Gastroesophageal sphincter (tissue), 4 donors: ENCODE results near the gene PRKACG. TPM values are rescaled to one million over a fixed set of nuclear protein-coding genes. Genes with fewer than 3 reads are reported as not detected.

Experiments used
- ATAC-seq: fragments of 150-250 bp; one replicate; pipeline ENCODE4 v1.9.1; 2016; ENCODE audit warnings: mild to moderate bottlenecking, moderate library complexity
- H3K27ac ChIP-seq, 4 donors: fragments of 200-600 bp; sonication (generic) in 3 of 4; 1 replicate in 3 of 4; 2 replicates in 1 of 4; pipeline ENCODE4 v1.5.1; 2016 to 2019
- H3K27me3 ChIP-seq: fragments of 200-600 bp; sonication (generic); one replicate; pipeline ENCODE4 v1.5.1; 2019
- H3K36me3 ChIP-seq, 2 donors: fragments of 200-600 bp; sonication (generic); one replicate each; pipeline ENCODE4 v1.5.1; 2019; ENCODE audit warnings: control low read depth in 1 of 2
- H3K4me1 ChIP-seq, 3 donors: fragments of 200-600 bp; sonication (generic); 1 replicate in 2 of 3; 2 replicates in 1 of 3; pipeline ENCODE4 v1.5.1; 2016 to 2019; ENCODE audit warnings: control low read depth in 2 of 3
- H3K4me3 ChIP-seq, 2 donors: fragments of 200-600 bp; sonication (generic); one replicate each; pipeline ENCODE4 v1.5.1; 2019; ENCODE audit warnings: mild to moderate bottlenecking in 1 of 2, moderate library complexity in 1 of 2
- H3K9me3 ChIP-seq, 3 donors: fragments of 200-600 bp; sonication (generic); one replicate each; pipeline ENCODE4 v1.5.1; 2017 to 2019; ENCODE audit warnings: control low read depth in 2 of 3
- EP300 ChIP-seq: sonication (generic); formaldehyde crosslinking; IDR thresholded peaks from one replicate; pipeline ENCODE4 v1.6.1; 2017; ENCODE audit warnings: antibody characterized with exemption, mild to moderate bottlenecking
- POLR2A ChIP-seq, 2 donors: fragments of 450-650 bp; IDR thresholded peaks; one replicate each; pipeline ENCODE4 v1.6.1; 2017; ENCODE audit warnings: antibody characterized with exemption in 2 of 2, mild to moderate bottlenecking in 2 of 2, moderate library complexity in 1 of 2
- POLR2AphosphoS5 ChIP-seq: sonication (generic); formaldehyde crosslinking; IDR thresholded peaks from one replicate; pipeline ENCODE4 v1.6.1; 2017; ENCODE audit warnings: antibody characterized with exemption
- WGBS, 2 donors: methylation state at CpG; one replicate each; pipeline ENCODE4 v1.1.5; 2018; ENCODE audit warnings: low coverage in 1 of 2; 5-methylcytosine and 5-hydroxymethylcytosine counted together
- total RNA-seq, 4 donors: library from RNA; depleted of rRNA; stranded (reverse); fragments of >200 nt; gene quantifications; one replicate each; pipeline ENCODE4 v1.1.0, GENCODE V29; 2016
- TF ChIP-seq, protein P1 (sequence below), 4 experiments: fragments of 200-600 bp in 2 of 4; fragments of 450-650 bp in 2 of 4; sonication (generic) in 1 of 4; IDR thresholded peaks; one replicate each; pipeline ENCODE4 v1.5.1; 2017 to 2019; ENCODE audit warnings: antibody characterized with exemption in 4 of 4, mild to moderate bottlenecking in 2 of 4, moderate library complexity in 2 of 4

PRKACG gene
- total RNA-seq, 4 donors from 2014 or later: not detected

DNA sequence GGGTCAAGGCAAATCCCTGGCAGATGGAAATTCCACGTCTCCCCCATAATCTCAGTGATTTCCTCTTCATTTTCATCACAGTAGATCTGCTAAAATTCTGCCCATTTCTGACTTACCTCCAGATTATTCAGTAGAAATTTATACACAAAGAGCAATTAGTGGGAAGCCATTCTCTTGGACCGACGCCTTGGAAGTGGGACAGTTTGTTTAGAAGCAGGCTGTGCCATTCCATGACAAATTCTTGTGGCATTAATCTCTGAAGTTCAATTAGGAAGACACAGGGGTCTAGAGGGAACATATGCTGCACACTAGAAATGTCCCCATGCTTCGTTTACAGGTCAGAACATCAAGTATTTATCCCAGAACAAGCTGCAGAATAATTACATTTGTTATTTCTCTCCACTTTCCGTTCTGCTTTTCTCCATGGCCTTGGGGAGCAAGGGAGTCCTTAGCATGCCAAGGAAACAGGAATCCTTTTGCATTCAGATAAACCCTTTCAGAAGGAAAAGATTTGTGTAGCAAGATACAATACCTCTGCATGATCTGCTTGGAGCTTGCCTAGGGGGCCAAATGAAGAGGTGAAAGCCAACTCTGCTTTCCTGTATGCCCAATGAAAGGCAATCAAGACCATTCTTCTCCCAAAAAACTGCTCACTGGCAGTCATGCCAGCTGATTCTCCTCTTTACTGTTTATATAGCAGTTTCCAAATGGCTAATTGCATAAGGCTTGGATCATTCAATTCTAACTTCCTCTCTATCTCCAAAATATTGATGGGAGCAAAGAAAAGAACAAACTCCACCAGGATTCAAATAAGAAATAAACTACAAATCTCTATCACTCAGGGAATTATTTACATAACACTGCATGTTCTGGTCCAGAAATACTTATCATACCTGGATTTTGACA lies 2.5 kb upstream of the PRKACG start:
- Histone ChIP-seq H3K4me3 (no peak overlapping the region), H3K27ac (no peak overlapping the region), H3K27me3 (no peaks in the 10 kb centered on the region), H3K4me1 (peaks cover 0 to 14% (median 3%) of the 10 kb centered on the region in 3 donors), H3K9me3 (no peaks in the 10 kb centered on the region), H3K36me3 (no peaks in the 10 kb centered on the region)
- ATAC-seq: no peak
- TF ChIP-seq, protein P1, sequence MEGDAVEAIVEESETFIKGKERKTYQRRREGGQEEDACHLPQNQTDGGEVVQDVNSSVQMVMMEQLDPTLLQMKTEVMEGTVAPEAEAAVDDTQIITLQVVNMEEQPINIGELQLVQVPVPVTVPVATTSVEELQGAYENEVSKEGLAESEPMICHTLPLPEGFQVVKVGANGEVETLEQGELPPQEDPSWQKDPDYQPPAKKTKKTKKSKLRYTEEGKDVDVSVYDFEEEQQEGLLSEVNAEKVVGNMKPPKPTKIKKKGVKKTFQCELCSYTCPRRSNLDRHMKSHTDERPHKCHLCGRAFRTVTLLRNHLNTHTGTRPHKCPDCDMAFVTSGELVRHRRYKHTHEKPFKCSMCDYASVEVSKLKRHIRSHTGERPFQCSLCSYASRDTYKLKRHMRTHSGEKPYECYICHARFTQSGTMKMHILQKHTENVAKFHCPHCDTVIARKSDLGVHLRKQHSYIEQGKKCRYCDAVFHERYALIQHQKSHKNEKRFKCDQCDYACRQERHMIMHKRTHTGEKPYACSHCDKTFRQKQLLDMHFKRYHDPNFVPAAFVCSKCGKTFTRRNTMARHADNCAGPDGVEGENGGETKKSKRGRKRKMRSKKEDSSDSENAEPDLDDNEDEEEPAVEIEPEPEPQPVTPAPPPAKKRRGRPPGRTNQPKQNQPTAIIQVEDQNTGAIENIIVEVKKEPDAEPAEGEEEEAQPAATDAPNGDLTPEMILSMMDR (IDR thresholded peaks at IDR 0.05): no peak
- TF ChIP-seq POLR2A (IDR thresholded peaks at IDR 0.05): no peak
- no peak for TF ChIP-seq EP300
- TF ChIP-seq POLR2AphosphoS5: no peak
- WGBS, 2 donors: 44 to 51% methylated on average over 3 to 5 of the region's 5 CpGs

DNA sequence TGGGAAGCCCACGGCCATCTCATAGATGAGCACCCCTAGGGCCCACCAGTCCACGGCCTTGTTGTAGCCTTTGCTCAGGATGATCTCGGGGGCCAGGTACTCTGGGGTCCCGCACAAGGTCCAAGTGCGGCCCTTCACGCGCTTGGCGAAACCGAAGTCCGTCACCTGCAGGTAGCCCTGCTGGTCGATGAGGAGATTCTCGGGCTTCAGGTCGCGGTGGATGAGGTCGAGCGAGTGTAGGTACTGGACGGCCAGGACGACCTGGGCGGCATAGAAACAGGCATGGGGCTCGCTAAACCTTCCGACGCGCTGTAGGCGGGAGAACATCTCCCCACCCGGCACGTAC lies 558 bp downstream of the PRKACG start:
- Histone ChIP-seq H3K9me3 (no peaks in the 10 kb centered on the region), H3K36me3 (no peaks in the 10 kb centered on the region), H3K4me1 (peaks cover 0 to 14% (median 3%) of the 10 kb centered on the region in 3 donors), H3K27me3 (no peaks in the 10 kb centered on the region), H3K27ac (no peak overlapping the region), H3K4me3 (no peak overlapping the region)
- TF ChIP-seq, protein P1 (IDR thresholded peaks at IDR 0.05): no peak
- TF ChIP-seq EP300 (no peak), POLR2AphosphoS5 (no peak), POLR2A (IDR thresholded peaks at IDR 0.05) (no peak)
- no peak for ATAC-seq
- WGBS, 2 donors: 94 to 100% methylated on average over 7 of the region's 26 CpGs

DNA sequence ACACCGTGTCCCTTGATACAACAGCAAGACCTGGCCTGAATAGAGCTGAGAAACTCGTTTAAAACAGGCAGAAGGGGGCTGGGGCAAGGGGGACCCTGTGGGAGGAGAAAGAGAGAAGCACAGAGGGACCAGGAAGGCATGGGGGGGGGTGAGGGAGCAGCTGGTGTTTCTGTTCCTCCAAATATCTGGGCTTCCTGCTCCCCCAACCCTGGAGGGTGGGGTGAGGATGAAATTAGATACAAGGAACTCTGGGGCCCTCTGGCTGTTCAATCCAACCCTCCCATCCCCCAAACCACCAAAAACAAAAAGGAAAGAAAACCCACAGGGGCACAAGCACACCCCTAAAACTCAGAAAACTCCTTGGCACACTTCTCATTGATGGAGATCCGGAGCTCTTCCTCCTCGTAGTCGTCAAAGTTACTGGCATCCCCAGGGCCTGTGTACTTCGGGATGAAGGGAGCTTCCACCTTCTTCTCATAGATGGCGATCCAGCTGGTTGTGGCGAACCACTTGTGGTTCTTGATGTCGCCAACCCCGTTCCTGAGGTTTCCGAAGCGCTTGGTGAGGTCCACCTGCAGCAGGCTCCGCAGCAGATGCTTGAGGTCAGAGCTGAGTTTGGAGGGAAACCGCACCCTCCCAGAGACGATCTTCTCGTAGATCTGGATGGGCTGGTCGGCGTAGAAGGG lies 1.1 kb downstream of the PRKACG start:
- Histone ChIP-seq H3K4me3 (no peak overlapping the region), H3K36me3 (no peaks in the 10 kb centered on the region), H3K9me3 (no peaks in the 10 kb centered on the region), H3K27ac (no peak overlapping the region), H3K27me3 (no peaks in the 10 kb centered on the region), H3K4me1 (peaks cover 0 to 14% (median 3%) of the 10 kb centered on the region in 3 donors)
- 43 to 85% methylated on average over 2 to 6 of the region's 18 CpGs for WGBS, 2 donors
- no peak for ATAC-seq
- no peak for TF ChIP-seq EP300
- TF ChIP-seq, protein P1 (IDR thresholded peaks at IDR 0.05): no peak
- TF ChIP-seq POLR2A (IDR thresholded peaks at IDR 0.05): no peak
- TF ChIP-seq POLR2AphosphoS5: no peak

DNA sequence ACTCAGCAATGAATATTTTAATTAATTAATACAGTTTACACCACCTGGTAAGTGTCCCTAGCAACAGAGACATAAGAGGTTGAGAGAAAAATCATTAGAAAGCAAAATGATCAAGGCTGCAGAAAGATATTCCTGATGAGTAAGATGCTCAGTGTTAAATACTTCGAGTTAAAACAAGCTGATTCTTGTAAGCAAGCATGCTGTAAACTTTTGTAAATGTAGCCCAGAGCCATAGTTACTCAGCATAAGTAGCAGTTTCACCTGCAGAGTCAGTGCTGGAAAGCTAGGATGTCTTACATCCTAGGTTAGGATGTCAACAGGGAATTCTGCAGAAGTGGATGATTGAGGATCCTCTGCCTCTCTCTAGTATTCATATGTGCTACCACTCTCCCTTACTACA lies 4.2 kb downstream of the PRKACG start:
- ATAC-seq: no peak
- WGBS, 2 donors: 78 to 85% methylated on average over 1 of the region's 1 CpG
- no peak overlapping the region for H3K4me3 ChIP-seq
- no peak for TF ChIP-seq EP300
- no peak for TF ChIP-seq POLR2AphosphoS5
- TF ChIP-seq, protein P1 (IDR thresholded peaks at IDR 0.05): no peak
- no peak for TF ChIP-seq POLR2A (IDR thresholded peaks at IDR 0.05)
- H3K9me3 ChIP-seq: no peaks in the 10 kb centered on the region
- no peaks in the 10 kb centered on the region for H3K27me3 ChIP-seq
- no peaks in the 10 kb centered on the region for H3K4me1 ChIP-seq
- no peak overlapping the region for H3K27ac ChIP-seq
- no peaks in the 10 kb centered on the region for H3K36me3 ChIP-seq

DNA sequence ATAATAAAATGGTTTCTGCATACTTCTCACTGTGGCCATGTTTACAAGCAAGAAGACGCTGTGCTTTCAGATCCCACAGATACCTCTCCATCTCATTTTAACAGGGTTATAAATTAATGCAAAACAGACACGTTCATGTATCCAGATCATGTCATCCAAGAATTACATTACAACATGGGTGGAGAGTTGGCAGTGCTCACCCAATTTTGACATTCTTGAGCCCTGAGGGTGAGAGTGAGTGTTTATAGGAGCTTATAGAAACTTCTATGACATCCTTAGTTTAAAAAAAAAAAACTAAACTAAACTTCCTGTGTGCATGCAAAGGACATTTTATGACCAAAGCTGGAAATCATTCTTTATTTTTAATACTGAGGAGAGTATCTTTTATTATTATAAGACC lies 9.1 kb downstream of the PRKACG start:
- Histone ChIP-seq H3K9me3 (no peaks in the 10 kb centered on the region), H3K27me3 (no peaks in the 10 kb centered on the region), H3K4me3 (no peak overlapping the region), H3K27ac (no peak overlapping the region), H3K36me3 (no peaks in the 10 kb centered on the region), H3K4me1 (no peaks in the 10 kb centered on the region)
- no peak for TF ChIP-seq POLR2AphosphoS5
- TF ChIP-seq POLR2A (IDR thresholded peaks at IDR 0.05): no peak
- TF ChIP-seq, protein P1 (IDR thresholded peaks at IDR 0.05): no peak
- TF ChIP-seq EP300: no peak
- WGBS, 2 donors: 19 to 67% methylated on average over 2 of the region's 2 CpGs
- ATAC-seq: no peak
